SK-N-SH treated with all-trans-retinoic acid at 6 μM for 48 hours (cell line): Measurements from ENCODE around the gene TMC4.

ENCODE experiments used
- ATAC-seq: fragments of 200-7000 bp; cut with Tn5 transposase; 3 replicates; pipeline ENCODE4 v1.9.1; 2020; ENCODE audit warnings: mild to moderate bottlenecking, moderate library complexity
- BACH2 ChIP-seq: fragments of 250-450 bp; sonication (Bioruptor Pico); IDR thresholded peaks from 2 replicates; pipeline ENCODE4 v1.9.0; 2021; ENCODE audit warnings: mild to moderate bottlenecking, borderline replicate concordance
- CSDC2 ChIP-seq: fragments of 250-450 bp; sonication (Bioruptor Pico); IDR thresholded peaks from 2 replicates; pipeline ENCODE4 v1.5.0; 2020; ENCODE audit warnings: mild to moderate bottlenecking, moderate library complexity
- CSRNP3 ChIP-seq: fragments of 250-450 bp; sonication (Bioruptor Pico); IDR thresholded peaks from 2 replicates; pipeline ENCODE4 v1.5.1; 2021; ENCODE audit warnings: mild to moderate bottlenecking, moderate library complexity
- ESRRG ChIP-seq: fragments of 250-450 bp; sonication (Bioruptor Pico); IDR thresholded peaks from 2 replicates; pipeline ENCODE4 v1.6.1; 2021; ENCODE audit warnings: mild to moderate bottlenecking
- GLIS3 ChIP-seq: fragments of 250-450 bp; sonication (Bioruptor Pico); IDR thresholded peaks from 2 replicates; pipeline ENCODE4 v1.5.0; 2020; ENCODE audit warnings: mild to moderate bottlenecking, moderate library complexity
- OSR1 ChIP-seq: fragments of 250-450 bp; sonication (Bioruptor Pico); IDR thresholded peaks from 2 replicates; pipeline ENCODE4 v1.8.0; 2022; ENCODE audit warnings: moderate library complexity, mild to moderate bottlenecking, inconsistent platforms
- PATZ1 ChIP-seq: fragments of 250-450 bp; sonication (Bioruptor Pico); IDR thresholded peaks from 2 replicates; pipeline ENCODE4 v1.8.0; 2020; ENCODE audit warnings: mild to moderate bottlenecking, moderate library complexity, borderline replicate concordance
- PPARA ChIP-seq: fragments of 250-450 bp; sonication (Bioruptor Pico); IDR thresholded peaks from 2 replicates; pipeline ENCODE4 v1.5.0; 2020; ENCODE audit warnings: mild to moderate bottlenecking, borderline replicate concordance
- RARB ChIP-seq: fragments of 250-450 bp; sonication (Bioruptor Pico); IDR thresholded peaks from 2 replicates; pipeline ENCODE4 v1.8.0; 2021; ENCODE audit warnings: mild to moderate bottlenecking, moderate library complexity
- SNAI2 ChIP-seq: fragments of 250-450 bp; sonication (Bioruptor Pico); IDR thresholded peaks from 2 replicates; pipeline ENCODE4 v1.5.0; 2020; ENCODE audit warnings: mild to moderate bottlenecking, moderate library complexity
- TOX ChIP-seq: fragments of 250-450 bp; sonication (Bioruptor Pico); IDR thresholded peaks from 2 replicates; pipeline ENCODE4 v1.8.0; 2021; ENCODE audit warnings: mild to moderate bottlenecking, moderate library complexity, borderline replicate concordance
- ZC3H10 ChIP-seq: fragments of 250-450 bp; sonication (Bioruptor Pico); IDR thresholded peaks from 2 replicates; pipeline ENCODE4 v1.5.1; 2021; ENCODE audit warnings: mild to moderate bottlenecking, moderate library complexity
- ZFP3 ChIP-seq: fragments of 250-450 bp; sonication (Bioruptor Pico); IDR thresholded peaks from 2 replicates; pipeline ENCODE4 v1.5.0; 2020; ENCODE audit warnings: mild to moderate bottlenecking, moderate library complexity
- ZFP30 ChIP-seq: fragments of 450-650 bp; formaldehyde crosslinking; IDR thresholded peaks from 2 replicates; pipeline ENCODE4 v1.5.0; 2022; ENCODE audit warnings: mild to moderate bottlenecking, moderate library complexity
- ZNF565 ChIP-seq: fragments of 450-650 bp; formaldehyde crosslinking; conservative IDR thresholded peaks from 2 replicates; pipeline ENCODE4 v1.5.0; 2020; ENCODE audit warnings: low read depth, mild to moderate bottlenecking, moderate library complexity
- ZNF70 ChIP-seq: fragments of 450-650 bp; formaldehyde crosslinking; IDR thresholded peaks from 2 replicates; pipeline ENCODE4 v1.5.0; 2020; ENCODE audit warnings: mild to moderate bottlenecking, moderate library complexity
- TF ChIP-seq, protein P1 (sequence below): fragments of 250-450 bp; sonication (Bioruptor Pico); IDR thresholded peaks from 2 replicates; pipeline ENCODE4 v1.5.0; 2020; ENCODE audit warnings: mild to moderate bottlenecking, moderate library complexity
- TF ChIP-seq, protein P2 (sequence below): fragments of 250-450 bp; sonication (Bioruptor Pico); IDR thresholded peaks from 2 replicates; pipeline ENCODE4 v1.5.1; 2020; ENCODE audit warnings: low read depth, mild to moderate bottlenecking, moderate library complexity
- TF ChIP-seq, protein P3 (sequence below): fragments of 250-450 bp; sonication (Bioruptor Pico); IDR thresholded peaks from 2 replicates; pipeline ENCODE4 v1.8.0; 2021; ENCODE audit warnings: low read depth, mild to moderate bottlenecking, moderate library complexity, borderline replicate concordance

The TMC4 gene

GRCh38 chr19:54162241-54162805, 10.6 kb downstream of the TMC4 start:
- no peak for TF ChIP-seq SNAI2 (CRISPR knock-in tag)
- ATAC-seq, result peak; percentile 0; the same call in 1 of the 3 replicates

- TF ChIP-seq, protein P1, sequence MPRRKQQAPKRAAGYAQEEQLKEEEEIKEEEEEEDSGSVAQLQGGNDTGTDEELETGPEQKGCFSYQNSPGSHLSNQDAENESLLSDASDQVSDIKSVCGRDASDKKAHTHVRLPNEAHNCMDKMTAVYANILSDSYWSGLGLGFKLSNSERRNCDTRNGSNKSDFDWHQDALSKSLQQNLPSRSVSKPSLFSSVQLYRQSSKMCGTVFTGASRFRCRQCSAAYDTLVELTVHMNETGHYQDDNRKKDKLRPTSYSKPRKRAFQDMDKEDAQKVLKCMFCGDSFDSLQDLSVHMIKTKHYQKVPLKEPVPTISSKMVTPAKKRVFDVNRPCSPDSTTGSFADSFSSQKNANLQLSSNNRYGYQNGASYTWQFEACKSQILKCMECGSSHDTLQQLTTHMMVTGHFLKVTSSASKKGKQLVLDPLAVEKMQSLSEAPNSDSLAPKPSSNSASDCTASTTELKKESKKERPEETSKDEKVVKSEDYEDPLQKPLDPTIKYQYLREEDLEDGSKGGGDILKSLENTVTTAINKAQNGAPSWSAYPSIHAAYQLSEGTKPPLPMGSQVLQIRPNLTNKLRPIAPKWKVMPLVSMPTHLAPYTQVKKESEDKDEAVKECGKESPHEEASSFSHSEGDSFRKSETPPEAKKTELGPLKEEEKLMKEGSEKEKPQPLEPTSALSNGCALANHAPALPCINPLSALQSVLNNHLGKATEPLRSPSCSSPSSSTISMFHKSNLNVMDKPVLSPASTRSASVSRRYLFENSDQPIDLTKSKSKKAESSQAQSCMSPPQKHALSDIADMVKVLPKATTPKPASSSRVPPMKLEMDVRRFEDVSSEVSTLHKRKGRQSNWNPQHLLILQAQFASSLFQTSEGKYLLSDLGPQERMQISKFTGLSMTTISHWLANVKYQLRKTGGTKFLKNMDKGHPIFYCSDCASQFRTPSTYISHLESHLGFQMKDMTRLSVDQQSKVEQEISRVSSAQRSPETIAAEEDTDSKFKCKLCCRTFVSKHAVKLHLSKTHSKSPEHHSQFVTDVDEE (CRISPR knock-in tag), result no peak
- TF ChIP-seq ESRRG (CRISPR knock-in tag) (no peak), CSRNP3 (no peak), BACH2 (no peak), SNAI2 (CRISPR knock-in tag) (no peak), GLIS3 (CRISPR knock-in tag) (no peak), PPARA (no peak), ZC3H10 (CRISPR knock-in tag) (no peak), TOX (CRISPR knock-in tag) (no peak), RARB (CRISPR knock-in tag) (no peak), CSDC2 (CRISPR knock-in tag) (no peak)
- TF ChIP-seq, protein P2, sequence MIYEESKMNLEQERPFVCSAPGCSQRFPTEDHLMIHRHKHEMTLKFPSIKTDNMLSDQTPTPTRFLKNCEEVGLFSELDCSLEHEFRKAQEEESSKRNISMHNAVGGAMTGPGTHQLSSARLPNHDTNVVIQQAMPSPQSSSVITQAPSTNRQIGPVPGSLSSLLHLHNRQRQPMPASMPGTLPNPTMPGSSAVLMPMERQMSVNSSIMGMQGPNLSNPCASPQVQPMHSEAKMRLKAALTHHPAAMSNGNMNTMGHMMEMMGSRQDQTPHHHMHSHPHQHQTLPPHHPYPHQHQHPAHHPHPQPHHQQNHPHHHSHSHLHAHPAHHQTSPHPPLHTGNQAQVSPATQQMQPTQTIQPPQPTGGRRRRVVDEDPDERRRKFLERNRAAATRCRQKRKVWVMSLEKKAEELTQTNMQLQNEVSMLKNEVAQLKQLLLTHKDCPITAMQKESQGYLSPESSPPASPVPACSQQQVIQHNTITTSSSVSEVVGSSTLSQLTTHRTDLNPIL (CRISPR knock-in tag), result no peak
- no peak for ATAC-seq
These were observed 12.1 kb downstream of the TMC4 start for GRCh38 chr19:54160854-54161253.

GRCh38 chr19:54160182-54160811, 12.7 kb downstream of the TMC4 start:
- ATAC-seq, result peak; percentile 11
- TF ChIP-seq RARB (CRISPR knock-in tag), result no peak
- TF ChIP-seq ZNF565 (CRISPR knock-in tag), result no peak
- no peak for TF ChIP-seq ZNF70 (CRISPR knock-in tag)
- no peak for TF ChIP-seq PATZ1 (CRISPR knock-in tag)
- no peak for TF ChIP-seq ESRRG (CRISPR knock-in tag)
- no peak for TF ChIP-seq ZFP3 (CRISPR knock-in tag)
- TF ChIP-seq CSRNP3, result no peak

- peak; percentile 92 for ATAC-seq
- TF ChIP-seq CSRNP3 (no peak), ZNF70 (CRISPR knock-in tag) (no peak), TOX (CRISPR knock-in tag) (no peak), GLIS3 (CRISPR knock-in tag) (no peak), ZC3H10 (CRISPR knock-in tag) (no peak), ZFP30 (CRISPR knock-in tag) (no peak), CSDC2 (CRISPR knock-in tag) (no peak), OSR1 (no peak), ESRRG (CRISPR knock-in tag) (no peak)
- TF ChIP-seq, protein P3, sequence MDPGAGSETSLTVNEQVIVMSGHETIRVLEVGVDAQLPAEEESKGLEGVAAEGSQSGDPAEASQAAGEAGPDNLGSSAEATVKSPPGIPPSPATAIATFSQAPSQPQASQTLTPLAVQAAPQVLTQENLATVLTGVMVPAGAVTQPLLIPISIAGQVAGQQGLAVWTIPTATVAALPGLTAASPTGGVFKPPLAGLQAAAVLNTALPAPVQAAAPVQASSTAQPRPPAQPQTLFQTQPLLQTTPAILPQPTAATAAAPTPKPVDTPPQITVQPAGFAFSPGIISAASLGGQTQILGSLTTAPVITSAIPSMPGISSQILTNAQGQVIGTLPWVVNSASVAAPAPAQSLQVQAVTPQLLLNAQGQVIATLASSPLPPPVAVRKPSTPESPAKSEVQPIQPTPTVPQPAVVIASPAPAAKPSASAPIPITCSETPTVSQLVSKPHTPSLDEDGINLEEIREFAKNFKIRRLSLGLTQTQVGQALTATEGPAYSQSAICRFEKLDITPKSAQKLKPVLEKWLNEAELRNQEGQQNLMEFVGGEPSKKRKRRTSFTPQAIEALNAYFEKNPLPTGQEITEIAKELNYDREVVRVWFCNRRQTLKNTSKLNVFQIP (CRISPR knock-in tag), result no peak
- TF ChIP-seq, protein P2 (CRISPR knock-in tag), result no peak
These were observed 13.4 kb downstream of the TMC4 start, which contains the start of gene LENG1 for GRCh38 chr19:54159352-54160181. LENG1 (minus strand) TSS chr19:54159721; CDS start chr19:54159695, 26 bp downstream.
